ENCODE results near the gene GHRHR.

GHRHR gene

DNA sequence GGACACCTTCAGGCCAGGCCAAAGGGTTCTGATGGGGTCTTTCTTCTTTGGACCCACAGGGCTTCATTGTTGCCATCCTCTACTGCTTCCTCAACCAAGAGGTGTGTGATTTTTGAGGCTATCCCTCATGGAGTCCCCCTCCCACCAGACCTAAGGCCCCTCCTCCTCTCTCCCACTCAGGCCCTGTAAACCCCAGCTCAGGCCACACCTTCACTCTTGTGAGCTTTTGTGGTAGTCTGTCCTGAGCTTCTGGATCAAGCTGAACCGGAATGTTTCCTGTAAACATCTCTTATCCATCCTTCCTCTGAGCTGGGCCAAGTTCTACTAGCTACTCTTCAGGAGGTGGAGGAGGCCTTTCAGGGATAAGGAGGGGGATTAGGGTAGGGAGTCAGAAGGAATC lies 13.5 kb downstream of the GHRHR start:
- Histone ChIP-seq H2AFZ (ENCODE audit: low read depth, low read length) (no peak overlapping the region), H3K27me3 (ENCODE audit: insufficient read depth, low read length, poor library complexity) (peaks cover 7% of the 10 kb centered on the region), H3K4me3 (ENCODE audit: low read depth in 1 of 2, low read length in 2 of 2) (no peak overlapping the region), H3K36me3 (ENCODE audit: insufficient read depth, low read length) (no peaks in the 10 kb centered on the region), H4K20me1 (ENCODE audit: insufficient read depth, low read length) (no peaks in the 10 kb centered on the region), H3K27ac (ENCODE audit: low read length) (no peak overlapping the region), H3K9ac (ENCODE audit: low read depth, low read length) (no peak overlapping the region), H3K9me3 (ENCODE audit: insufficient read depth, low read length, severe bottlenecking) (no peaks in the 10 kb centered on the region), H3K4me1 (ENCODE audit: insufficient read depth, low read length) (no peaks in the 10 kb centered on the region), H3K4me2 (ENCODE audit: insufficient read depth, low read length) (no peak overlapping the region), H3K79me2 (ENCODE audit: insufficient read depth, low read length) (no peaks in the 10 kb centered on the region)
- DNase-seq = no peak
- TF ChIP-seq EZH2 (IDR thresholded peaks at IDR 0.05; ENCODE audit: borderline replicate concordance, low read depth, low read length, severe bottlenecking) = no peak
- TF ChIP-seq, protein P1, sequence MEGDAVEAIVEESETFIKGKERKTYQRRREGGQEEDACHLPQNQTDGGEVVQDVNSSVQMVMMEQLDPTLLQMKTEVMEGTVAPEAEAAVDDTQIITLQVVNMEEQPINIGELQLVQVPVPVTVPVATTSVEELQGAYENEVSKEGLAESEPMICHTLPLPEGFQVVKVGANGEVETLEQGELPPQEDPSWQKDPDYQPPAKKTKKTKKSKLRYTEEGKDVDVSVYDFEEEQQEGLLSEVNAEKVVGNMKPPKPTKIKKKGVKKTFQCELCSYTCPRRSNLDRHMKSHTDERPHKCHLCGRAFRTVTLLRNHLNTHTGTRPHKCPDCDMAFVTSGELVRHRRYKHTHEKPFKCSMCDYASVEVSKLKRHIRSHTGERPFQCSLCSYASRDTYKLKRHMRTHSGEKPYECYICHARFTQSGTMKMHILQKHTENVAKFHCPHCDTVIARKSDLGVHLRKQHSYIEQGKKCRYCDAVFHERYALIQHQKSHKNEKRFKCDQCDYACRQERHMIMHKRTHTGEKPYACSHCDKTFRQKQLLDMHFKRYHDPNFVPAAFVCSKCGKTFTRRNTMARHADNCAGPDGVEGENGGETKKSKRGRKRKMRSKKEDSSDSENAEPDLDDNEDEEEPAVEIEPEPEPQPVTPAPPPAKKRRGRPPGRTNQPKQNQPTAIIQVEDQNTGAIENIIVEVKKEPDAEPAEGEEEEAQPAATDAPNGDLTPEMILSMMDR (IDR thresholded peaks at IDR 0.05; ENCODE audit: borderline replicate concordance, extremely low read depth, low read length, poor library complexity, severe bottlenecking) = no peak
- ATAC-seq (ENCODE audit: insufficient read depth, low read depth) = no peak

GRCh38 chr7:30977896-30978564 lies 14.3 kb downstream of the GHRHR start:
- no peaks in the 10 kb centered on the region for H4K20me1 ChIP-seq (ENCODE audit: insufficient read depth, low read length)
- H3K4me2 ChIP-seq (ENCODE audit: insufficient read depth, low read length) = no peak overlapping the region
- H3K79me2 ChIP-seq (ENCODE audit: insufficient read depth, low read length) = no peaks in the 10 kb centered on the region
- no peak for TF ChIP-seq EZH2 (IDR thresholded peaks at IDR 0.05; ENCODE audit: borderline replicate concordance, low read depth, low read length, severe bottlenecking)
- TF ChIP-seq, protein P1 (IDR thresholded peaks at IDR 0.05; ENCODE audit: borderline replicate concordance, extremely low read depth, low read length, poor library complexity, severe bottlenecking) = peak; percentile 45
- DNase-seq (peak; percentile 16), ATAC-seq (ENCODE audit: insufficient read depth, low read depth) (no peak)
- no peak overlapping the region for H2AFZ ChIP-seq (ENCODE audit: low read depth, low read length)
- no peak overlapping the region for H3K9ac ChIP-seq (ENCODE audit: low read depth, low read length)
- H3K4me3 ChIP-seq (ENCODE audit: low read depth in 1 of 2, low read length in 2 of 2) = no peak overlapping the region
- H3K9me3 ChIP-seq (ENCODE audit: insufficient read depth, low read length, severe bottlenecking) = no peaks in the 10 kb centered on the region
- H3K4me1 ChIP-seq (ENCODE audit: insufficient read depth, low read length) = no peaks in the 10 kb centered on the region
- peaks cover 4% of the 10 kb centered on the region for H3K27me3 ChIP-seq (ENCODE audit: insufficient read depth, low read length, poor library complexity)
- no peak overlapping the region for H3K27ac ChIP-seq (ENCODE audit: low read length)
- H3K36me3 ChIP-seq (ENCODE audit: insufficient read depth, low read length) = no peaks in the 10 kb centered on the region

DNA sequence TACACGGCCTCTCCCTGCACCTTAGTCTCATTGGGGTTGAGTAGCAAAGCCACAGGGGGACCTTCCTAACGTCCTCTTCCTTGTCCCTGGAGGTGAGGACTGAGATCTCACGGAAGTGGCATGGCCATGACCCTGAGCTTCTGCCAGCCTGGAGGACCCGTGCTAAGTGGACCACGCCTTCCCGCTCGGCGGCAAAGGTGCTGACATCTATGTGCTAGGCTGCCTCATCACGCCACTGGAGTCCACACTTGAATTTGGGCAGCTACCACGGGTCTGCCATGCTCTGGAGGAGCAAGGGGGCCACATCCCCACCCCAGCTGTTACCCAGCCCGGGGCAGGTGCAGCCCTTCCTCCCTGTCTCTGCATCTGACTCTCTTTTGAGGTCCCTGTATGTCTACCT lies 15.3 kb downstream of the GHRHR start:
- Histone ChIP-seq H3K4me1 (ENCODE audit: insufficient read depth, low read length) (no peaks in the 10 kb centered on the region), H3K27me3 (ENCODE audit: insufficient read depth, low read length, poor library complexity) (no peaks in the 10 kb centered on the region), H3K9me3 (ENCODE audit: insufficient read depth, low read length, severe bottlenecking) (no peaks in the 10 kb centered on the region), H4K20me1 (ENCODE audit: insufficient read depth, low read length) (no peaks in the 10 kb centered on the region), H3K4me2 (ENCODE audit: insufficient read depth, low read length) (no peak overlapping the region), H2AFZ (ENCODE audit: low read depth, low read length) (no peak overlapping the region), H3K79me2 (ENCODE audit: insufficient read depth, low read length) (no peaks in the 10 kb centered on the region), H3K27ac (ENCODE audit: low read length) (no peak overlapping the region), H3K36me3 (ENCODE audit: insufficient read depth, low read length) (no peaks in the 10 kb centered on the region), H3K4me3 (ENCODE audit: low read depth in 1 of 2, low read length in 2 of 2) (no peak overlapping the region), H3K9ac (ENCODE audit: low read depth, low read length) (no peak overlapping the region)
- TF ChIP-seq, protein P1 (IDR thresholded peaks at IDR 0.05; ENCODE audit: borderline replicate concordance, extremely low read depth, low read length, poor library complexity, severe bottlenecking) = no peak
- no peak for TF ChIP-seq EZH2 (IDR thresholded peaks at IDR 0.05; ENCODE audit: borderline replicate concordance, low read depth, low read length, severe bottlenecking)
- ATAC-seq (ENCODE audit: insufficient read depth, low read depth) = no peak
- DNase-seq = no peak
